Renal cortex interstitium (tissue), 11 donors: ENCODE data around the gene AKR1C2. TPM values are rescaled to one million over a fixed set of nuclear protein-coding genes. Genes with fewer than 3 reads are reported as not detected.
"Not testable (repeated sequence)": the region's sequence is repeated elsewhere in the genome, so short reads cannot be mapped to it uniquely, and the experiment has no call there.

Experiments used
- DNase-seq, 11 donors: peaks; one replicate each; pipeline ENCODE4 v3.0.0-alpha.2; 2013; ENCODE audit warnings: low read depth in 9 of 11, low spot score in 4 of 11; ENCODE audit errors: extremely low read depth in 1 of 11
- polyA plus RNA-seq, 3 donors: library from polyadenylated mRNA; unstranded; fragments of 120-200 nt; gene quantifications; one replicate each; pipeline ENCODE4 v1.2.1, GENCODE V29; 2013; ENCODE audit not compliant: insufficient read length in 3 of 3

Gene AKR1C2
- polyA plus RNA-seq, 3 donors: 4.7 to 10.3 (median 7.5) TPM

- DNase-seq: no peak
These were observed 58.8 kb downstream of the AKR1C2 start for GRCh38 chr10:4944841-4945240.

GRCh38 chr10:4943821-4944220 is 59.8 kb downstream of the AKR1C2 start:
- no peak for DNase-seq

GRCh38 chr10:4943416-4943815 is 60.2 kb downstream of the AKR1C2 start:
- DNase-seq: not testable (repeated sequence)

GRCh38 chr10:4942931-4943330 is 60.7 kb downstream of the AKR1C2 start:
- not testable (repeated sequence) for DNase-seq

GRCh38 chr10:4941540-4942330 is 61.9 kb downstream of the AKR1C2 start:
- no peak for DNase-seq

GRCh38 chr10:4940909-4941308 is 62.7 kb downstream of the AKR1C2 start:
- not testable (repeated sequence) for DNase-seq

GRCh38 chr10:4940073-4940428 is 63.6 kb downstream of the AKR1C2 start:
- not testable (repeated sequence) for DNase-seq

GRCh38 chr10:4939224-4940072 is 64.2 kb downstream of the AKR1C2 start:
- no peak for DNase-seq

Other genes with a start within 250 kb of the AKR1C2 start
- 1 to 10 TPM; 5.3 to 8.5 (median 6.5) TPM for gene AKR1E2, start 177.7 kb downstream of the AKR1C2 start, polyA plus RNA-seq
- 10 to 100 TPM; 11.1 to 20.4 (median 11.4) TPM for gene AKR1C1, start 40.4 kb downstream of the AKR1C2 start, polyA plus RNA-seq
- gene AKR1C3, start 90.6 kb upstream of the AKR1C2 start, polyA plus RNA-seq: 10 to 100 TPM; 46.6 to 63.1 (median 57.4) TPM
- under 1 TPM; 0.09 to 0.64 (median 0.36) TPM for gene AKR1C8, start 181.3 kb upstream of the AKR1C2 start, polyA plus RNA-seq
- under 1 TPM in 1 of 3 donors, not detected in 2; 0.10 TPM for gene AKR1C4, start 193.0 kb upstream of the AKR1C2 start, polyA plus RNA-seq